Hindlimb muscle (tissue), 1 donor: ENCODE measurements around the gene MEX3D. TPM values are rescaled to one million over a fixed set of nuclear protein-coding genes. Genes with fewer than 3 reads are reported as not detected.

Experiments used
- DNase-seq: peaks from one replicate; pipeline ENCODE4 v3.0.0-alpha.2; 2013
- polyA plus RNA-seq: library from polyadenylated mRNA; unstranded; fragments of 120-200 nt; gene quantifications from one replicate; pipeline ENCODE4 v1.2.1, GENCODE V29; 2013; ENCODE audit not compliant: insufficient read length

The MEX3D gene
- polyA plus RNA-seq, 1 donor: 30.4 TPM

GRCh38 chr19:1514986-1515721, 53.0 kb downstream of the MEX3D start:
- no peak for DNase-seq

- DNase-seq: no peak
These were observed 53.8 kb downstream of the MEX3D start for GRCh38 chr19:1514295-1514661.

- DNase-seq: no peak
These were observed 54.4 kb downstream of the MEX3D start for GRCh38 chr19:1513499-1514294.

GRCh38 chr19:1512671-1513498, 55.2 kb downstream of the MEX3D start, which contains the start of gene ADAMTSL5:
ADAMTSL5 (minus strand) TSS chr19:1513019; CDS start chr19:1510943, 2,076 bp downstream.
- no peak for DNase-seq

- no peak for DNase-seq
These were observed 56.5 kb downstream of the MEX3D start for GRCh38 chr19:1511318-1512317.

- DNase-seq: no peak
These were observed 57.3 kb downstream of the MEX3D start for GRCh38 chr19:1510807-1511206.

GRCh38 chr19:1510442-1510806, 57.7 kb downstream of the MEX3D start:
- no peak for DNase-seq

GRCh38 chr19:1509602-1510441, 58.3 kb downstream of the MEX3D start:
- DNase-seq: no peak

GRCh38 chr19:1508507-1508856, 59.6 kb downstream of the MEX3D start:
- DNase-seq: no peak

- peak; percentile 94 for DNase-seq
These were observed 60.2 kb downstream of the MEX3D start for GRCh38 chr19:1507763-1508506.

GRCh38 chr19:1507192-1507660, 60.9 kb downstream of the MEX3D start:
- no peak for DNase-seq

GRCh38 chr19:1505991-1506881, 61.9 kb downstream of the MEX3D start:
- no peak for DNase-seq

- DNase-seq: no peak
These were observed 63.1 kb downstream of the MEX3D start for GRCh38 chr19:1505012-1505411.

Other genes with a start within 250 kb of the MEX3D start
- gene NDUFS7, start 184.4 kb downstream of the MEX3D start, polyA plus RNA-seq: 88.4 TPM
- gene GAMT, start 166.8 kb downstream of the MEX3D start, polyA plus RNA-seq: 287 TPM
- gene DAZAP1, start 160.7 kb downstream of the MEX3D start, polyA plus RNA-seq: 82.0 TPM
- gene RPS15, start 129.9 kb downstream of the MEX3D start, polyA plus RNA-seq: 1,308 TPM
- gene APC2, start 118.2 kb downstream of the MEX3D start, polyA plus RNA-seq: 1.1 TPM
- gene C19orf25, start 89.1 kb downstream of the MEX3D start, polyA plus RNA-seq: 22.4 TPM
- 1.9 TPM for gene PCSK4, start 78.0 kb downstream of the MEX3D start, polyA plus RNA-seq
- 3.0 TPM for gene REEP6, start 77.1 kb downstream of the MEX3D start, polyA plus RNA-seq
- 17.0 TPM for gene ADAMTSL5, start 55.3 kb downstream of the MEX3D start, polyA plus RNA-seq
- 0.30 TPM for gene PLK5, start 44.2 kb downstream of the MEX3D start, polyA plus RNA-seq
- gene MBD3, start 24.5 kb upstream of the MEX3D start, polyA plus RNA-seq: 67.1 TPM
- gene UQCR11, start 37.1 kb upstream of the MEX3D start, polyA plus RNA-seq: 137 TPM
- 145 TPM for gene TCF3, start 84.3 kb upstream of the MEX3D start, polyA plus RNA-seq
- gene ONECUT3, start 185.2 kb upstream of the MEX3D start, polyA plus RNA-seq: not detected
- gene ATP8B3, start 244.0 kb upstream of the MEX3D start, polyA plus RNA-seq: 1.1 TPM